Stomach (tissue), 19 donors: Measurements from ENCODE around the gene CAPN10. TPM values are rescaled to one million over a fixed set of nuclear protein-coding genes. Genes with fewer than 3 reads are reported as not detected.
"Not testable (repeated sequence)": the region's sequence is repeated elsewhere in the genome, so short reads cannot be mapped to it uniquely, and the experiment has no call there.

Source experiments
- DNase-seq, 2 donors: peaks; one replicate each; pipeline versions ENCODE4 v3.0.0 to v3.0.0-alpha.2; 2013 to 2019
- H3K27ac ChIP-seq, 5 donors: fragments of 200-600 bp in 4 of 5; sonication (generic) in 4 of 5; one replicate each; pipeline ENCODE4 v1.5.1; 2013 to 2019; ENCODE audit warnings: mild to moderate bottlenecking in 1 of 5, moderate library complexity in 1 of 5
- H3K27me3 ChIP-seq, 3 donors: fragments of 200-600 bp; sonication (generic); one replicate each; pipeline ENCODE4 v1.5.1; 2017 to 2019; ENCODE audit warnings: mixed run types in 1 of 3
- H3K36me3 ChIP-seq, 4 donors: fragments of 200-600 bp; sonication (generic); 1 replicate in 3 of 4; 2 replicates in 1 of 4; pipeline ENCODE4 v1.5.1; 2016 to 2019
- H3K4me1 ChIP-seq, 4 donors: fragments of 200-600 bp; sonication (generic); one replicate each; pipeline ENCODE4 v1.5.1; 2016 to 2019
- H3K4me3 ChIP-seq, 4 donors: fragments of 200-600 bp; sonication (generic) in 3 of 4; one replicate each; pipeline ENCODE4 v1.5.1; 2016 to 2019; ENCODE audit warnings: mild to moderate bottlenecking in 1 of 4
- H3K9me3 ChIP-seq, 4 donors: fragments of 200-600 bp; sonication (generic); one replicate each; pipeline ENCODE4 v1.5.1; 2016 to 2019
- EP300 ChIP-seq: sonication (generic); formaldehyde crosslinking; IDR thresholded peaks from one replicate; pipeline ENCODE4 v1.6.1; 2017; ENCODE audit warnings: antibody characterized with exemption
- POLR2A ChIP-seq, 4 donors: fragments of 450-650 bp; IDR thresholded peaks; one replicate each; pipeline ENCODE4 v1.6.1; 2016; ENCODE audit warnings: antibody characterized with exemption in 4 of 4, control low read depth in 2 of 4, mild to moderate bottlenecking in 1 of 4, moderate library complexity in 1 of 4
- POLR2AphosphoS5 ChIP-seq, 3 donors: sonication (generic); formaldehyde crosslinking; IDR thresholded peaks; one replicate each; pipeline ENCODE4 v1.6.1; 2016; ENCODE audit warnings: antibody characterized with exemption in 3 of 3
- WGBS, 5 donors: extraction: QIAGEN DNeasy Blood & Tissue Kit in 3 of 5; methylation state at CpG; one replicate each; pipeline versions ENCODE4 v1.1.5 to v1.1.7; 2013 to 2018; 5-methylcytosine and 5-hydroxymethylcytosine counted together
- intact Hi-C: fragments of 100-400 bp; cut with DNase I; formaldehyde crosslinking; loops from one replicate; pipeline ENCODE4 v1.15.1; 2023; ENCODE audit warnings: low total_unique reads
- long read RNA-seq, 10 donors: transcript quantifications; one replicate each; lab custom pipeline, GENCODE V29; 2026
- polyA plus RNA-seq, 3 donors: library from polyadenylated mRNA; stranded (reverse); fragments of 200-250 nt; gene quantifications; one replicate each; pipeline ENCODE4 v1.2.3, GENCODE V29; 2013
- total RNA-seq, 5 donors: library from RNA; depleted of rRNA; stranded (reverse); fragments of >200 nt; gene quantifications; one replicate each; pipeline versions ENCODE4 v1.1.0 to v1.2.3, GENCODE V29; 2014 to 2016
- TF ChIP-seq, protein P1 (sequence below), 7 experiments: fragments of 450-650 bp in 4 of 7; fragments of 200-600 bp in 3 of 7; sonication (generic) in 3 of 7; IDR thresholded peaks; one replicate each; pipeline ENCODE4 v1.5.1; 2016 to 2019; ENCODE audit warnings: antibody characterized with exemption in 7 of 7, control low read depth in 2 of 7, mild to moderate bottlenecking in 1 of 7
- donor health status: healthy with polysubstance abuse.
- donor health status: Bipolar disorder and iron deficiency.
- donor health status: healthy.

CAPN10 gene, protein sequence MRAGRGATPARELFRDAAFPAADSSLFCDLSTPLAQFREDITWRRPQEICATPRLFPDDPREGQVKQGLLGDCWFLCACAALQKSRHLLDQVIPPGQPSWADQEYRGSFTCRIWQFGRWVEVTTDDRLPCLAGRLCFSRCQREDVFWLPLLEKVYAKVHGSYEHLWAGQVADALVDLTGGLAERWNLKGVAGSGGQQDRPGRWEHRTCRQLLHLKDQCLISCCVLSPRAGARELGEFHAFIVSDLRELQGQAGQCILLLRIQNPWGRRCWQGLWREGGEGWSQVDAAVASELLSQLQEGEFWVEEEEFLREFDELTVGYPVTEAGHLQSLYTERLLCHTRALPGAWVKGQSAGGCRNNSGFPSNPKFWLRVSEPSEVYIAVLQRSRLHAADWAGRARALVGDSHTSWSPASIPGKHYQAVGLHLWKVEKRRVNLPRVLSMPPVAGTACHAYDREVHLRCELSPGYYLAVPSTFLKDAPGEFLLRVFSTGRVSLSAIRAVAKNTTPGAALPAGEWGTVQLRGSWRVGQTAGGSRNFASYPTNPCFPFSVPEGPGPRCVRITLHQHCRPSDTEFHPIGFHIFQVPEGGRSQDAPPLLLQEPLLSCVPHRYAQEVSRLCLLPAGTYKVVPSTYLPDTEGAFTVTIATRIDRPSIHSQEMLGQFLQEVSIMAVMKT
- total RNA-seq (100 to 1,000 TPM in 1 of 5 donors, 10 to 100 TPM in 4; 26.6 to 197 (median 58.3) TPM), polyA plus RNA-seq (10 to 100 TPM; 17.7 to 38.0 (median 23.3) TPM)
- long read RNA-seq, donor 1, partial matches to known transcripts: 0 of 1 reads
- long read RNA-seq, donor 1, other reads (novel, unspliced or antisense): 0 of 1 reads
- long read RNA-seq, donor 2, partial matches to known transcripts: 0 of 2 reads
- long read RNA-seq, donor 2, other reads (novel, unspliced or antisense): 0 of 2 reads
- long read RNA-seq, donor 3, partial matches to known transcripts: 0 of 3 reads
- long read RNA-seq, donor 3, other reads (novel, unspliced or antisense): 0 of 3 reads
- long read RNA-seq, donor 4: 0 reads
- long read RNA-seq, donor 5, partial matches to known transcripts: 0 of 1 reads
- long read RNA-seq, donor 5, other reads (novel, unspliced or antisense): 0 of 1 reads
- long read RNA-seq, donor 6: 0 reads
- long read RNA-seq, donor 7, partial matches to known transcripts: 0 of 1 reads
- long read RNA-seq, donor 7, other reads (novel, unspliced or antisense): 0 of 1 reads
- long read RNA-seq, donor 8, partial matches to known transcripts: 5 of 5 reads
- long read RNA-seq, donor 8, other reads (novel, unspliced or antisense): 0 of 5 reads
- long read RNA-seq, donor 9, partial matches to known transcripts: 0 of 2 reads
- long read RNA-seq, donor 9, other reads (novel, unspliced or antisense): 0 of 2 reads
- long read RNA-seq, donor 10, partial matches to known transcripts: 0 of 1 reads
- long read RNA-seq, donor 10, other reads (novel, unspliced or antisense): 0 of 1 reads

DNA sequence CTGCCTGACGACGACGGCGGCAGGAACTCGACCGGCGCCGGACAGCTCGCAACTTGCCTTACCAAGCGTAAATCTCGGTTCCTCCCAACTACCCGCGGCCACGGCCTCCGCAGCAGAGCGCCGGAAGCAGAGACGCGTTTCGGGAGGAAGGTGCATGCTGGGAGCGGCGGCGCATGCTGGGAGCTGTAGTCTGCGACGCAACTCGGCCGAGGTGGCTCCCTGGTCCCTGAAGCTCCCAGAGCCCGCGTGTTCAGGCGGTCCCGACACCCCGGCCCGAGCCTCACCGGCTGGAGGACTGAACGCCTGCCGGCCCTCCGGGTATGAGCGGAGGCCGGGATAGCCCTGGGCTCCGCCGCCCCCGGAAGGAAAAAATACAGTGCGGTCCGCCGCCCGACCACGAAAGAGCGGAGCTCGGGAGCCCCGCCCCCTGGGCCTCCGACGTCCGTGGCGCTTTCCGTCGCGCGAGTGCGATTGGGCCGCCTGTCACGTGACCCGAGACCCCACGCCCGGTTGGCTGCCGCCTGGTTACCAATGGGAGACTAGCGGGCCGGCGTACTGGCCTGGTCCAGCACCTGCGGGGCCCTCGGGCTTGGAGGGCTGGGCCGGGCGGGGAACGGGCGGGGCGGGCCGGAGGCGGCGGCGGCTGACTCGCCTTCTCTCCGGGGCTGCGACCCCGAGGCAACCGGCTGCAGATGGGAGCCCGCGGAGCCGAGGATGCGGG, at the start of gene CAPN10:
Gene CAPN10, plus strand, starts transcription at position 537 of the 721 bp plus-strand sequence. Its CDS starts 178 bp downstream, at position 715.
- H3K4me3 ChIP-seq: peak within 1 kb of the TSS; percentile 75 to 91 (median 80)
- no peaks in the 10 kb centered on the region for H3K27me3 ChIP-seq
- H3K27ac ChIP-seq: peak within 1 kb of the TSS; percentile 89 to 98 (median 93)
- peaks cover 39 to 63% (median 52%) of the 10 kb centered on the region in 4 donors for H3K4me1 ChIP-seq
- intact Hi-C loops: no loop called here
- no peaks in the 10 kb centered on the region for H3K9me3 ChIP-seq
- TF ChIP-seq POLR2AphosphoS5 (IDR thresholded peaks at IDR 0.05) (peak; percentile 73 to 96 (median 86)), EP300 (no peak), POLR2A (IDR thresholded peaks at IDR 0.05) (peak in 1 of 4 donors; percentile 6)
- TF ChIP-seq, protein P1, sequence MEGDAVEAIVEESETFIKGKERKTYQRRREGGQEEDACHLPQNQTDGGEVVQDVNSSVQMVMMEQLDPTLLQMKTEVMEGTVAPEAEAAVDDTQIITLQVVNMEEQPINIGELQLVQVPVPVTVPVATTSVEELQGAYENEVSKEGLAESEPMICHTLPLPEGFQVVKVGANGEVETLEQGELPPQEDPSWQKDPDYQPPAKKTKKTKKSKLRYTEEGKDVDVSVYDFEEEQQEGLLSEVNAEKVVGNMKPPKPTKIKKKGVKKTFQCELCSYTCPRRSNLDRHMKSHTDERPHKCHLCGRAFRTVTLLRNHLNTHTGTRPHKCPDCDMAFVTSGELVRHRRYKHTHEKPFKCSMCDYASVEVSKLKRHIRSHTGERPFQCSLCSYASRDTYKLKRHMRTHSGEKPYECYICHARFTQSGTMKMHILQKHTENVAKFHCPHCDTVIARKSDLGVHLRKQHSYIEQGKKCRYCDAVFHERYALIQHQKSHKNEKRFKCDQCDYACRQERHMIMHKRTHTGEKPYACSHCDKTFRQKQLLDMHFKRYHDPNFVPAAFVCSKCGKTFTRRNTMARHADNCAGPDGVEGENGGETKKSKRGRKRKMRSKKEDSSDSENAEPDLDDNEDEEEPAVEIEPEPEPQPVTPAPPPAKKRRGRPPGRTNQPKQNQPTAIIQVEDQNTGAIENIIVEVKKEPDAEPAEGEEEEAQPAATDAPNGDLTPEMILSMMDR (IDR thresholded peaks at IDR 0.05): no peak
- peak; percentile 99 for DNase-seq
- peaks cover 5 to 26% (median 22%) of the 10 kb centered on the region in 4 donors for H3K36me3 ChIP-seq
- WGBS, 5 donors: 0 to 1% (median 0%) methylated on average over 14 to 88 of the region's 88 CpGs

DNA sequence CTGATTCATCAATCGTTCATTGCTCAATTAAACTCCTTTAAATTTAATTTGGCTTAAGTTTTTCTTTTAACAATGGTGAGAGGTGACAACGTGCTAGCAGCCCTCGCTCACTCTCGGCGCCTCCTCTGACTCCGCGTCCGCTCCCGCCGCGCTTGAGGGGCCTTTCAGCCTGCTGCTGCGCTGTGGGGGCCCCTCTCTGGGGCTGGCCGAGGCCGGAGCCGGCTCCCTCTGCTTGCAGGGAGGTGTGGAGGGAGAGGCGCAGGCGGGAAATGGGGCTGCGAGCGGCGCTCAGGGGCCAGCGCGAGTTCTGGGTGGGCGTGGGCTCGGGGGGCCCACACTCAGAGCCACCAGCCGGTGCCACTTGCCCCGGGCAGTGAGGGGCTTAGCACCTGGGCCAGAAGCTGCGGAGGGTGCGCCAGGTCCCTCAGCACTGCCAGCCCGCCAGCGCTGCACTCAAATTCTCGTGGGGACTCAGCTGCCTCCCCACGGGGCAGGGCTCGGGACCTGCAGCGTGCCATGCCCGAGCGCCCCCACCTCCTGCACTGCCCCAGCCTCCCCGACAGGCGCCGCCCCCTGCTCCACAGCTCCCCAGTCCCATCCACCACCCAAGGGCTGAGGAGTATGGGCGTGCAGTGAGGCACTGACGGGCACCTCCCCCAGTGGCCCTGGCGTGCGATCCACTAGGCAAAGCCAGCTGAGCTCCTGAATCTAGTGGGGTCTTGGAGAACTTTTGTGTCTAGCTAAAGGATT, 48.3 kb upstream of the CAPN10 start:
- intact Hi-C loops: no loop called here
- H3K4me1 ChIP-seq: no peaks in the 10 kb centered on the region
- H3K27me3 ChIP-seq: no peaks in the 10 kb centered on the region
- no peak overlapping the region for H3K27ac ChIP-seq
- DNase-seq: no peak
- peaks cover 0 to 5% (median 0%) of the 10 kb centered on the region in 4 donors for H3K9me3 ChIP-seq
- no peak overlapping the region for H3K4me3 ChIP-seq
- TF ChIP-seq POLR2A (IDR thresholded peaks at IDR 0.05): no peak
- TF ChIP-seq EP300: no peak
- no peak for TF ChIP-seq POLR2AphosphoS5 (IDR thresholded peaks at IDR 0.05)
- TF ChIP-seq, protein P1 (IDR thresholded peaks at IDR 0.05): no peak
- H3K36me3 ChIP-seq: peaks cover 14 to 57% (median 50%) of the 10 kb centered on the region in 4 donors
- 94 to 97% (median 95%) methylated on average over 29 to 43 of the region's 43 CpGs for WGBS, 5 donors

DNA sequence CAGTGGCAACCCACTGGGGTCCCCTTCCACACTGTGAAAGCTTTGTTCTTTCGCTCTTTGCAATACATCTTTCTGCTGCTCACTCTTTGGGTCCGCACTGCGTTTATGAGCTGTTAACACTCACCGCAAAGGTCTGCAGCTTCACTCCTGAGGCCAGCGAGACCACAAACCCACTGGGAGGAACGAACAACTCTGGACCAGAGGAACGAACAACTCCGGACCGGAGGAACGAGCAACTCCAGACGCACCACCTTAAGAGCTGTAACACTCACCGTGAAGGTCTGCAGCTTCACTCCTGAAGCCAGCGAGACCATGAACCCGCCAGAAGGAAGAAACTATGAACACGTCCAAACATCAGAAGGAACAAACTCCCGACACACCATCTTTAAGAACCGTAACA, 47.4 kb upstream of the CAPN10 start:
- DNase-seq: not testable (repeated sequence)

More for the DNA sequence above, 47.4 kb upstream of the CAPN10 start:
- H3K4me1 ChIP-seq, intact Hi-C loops, H3K27ac ChIP-seq, H3K9me3 ChIP-seq, H3K27me3 ChIP-seq, H3K4me3 ChIP-seq: not testable (repeated sequence)
- WGBS, 5 donors: 96 to 98% (median 98%) methylated on average over 17 of the region's 17 CpGs
- peaks cover 14 to 51% (median 46%) of the 10 kb centered on the region in 4 donors for H3K36me3 ChIP-seq
